OCI-LY1 (cell line): ENCODE measurements around the gene ZNF618.

Experiments
- EZH2 ChIP-seq: fragments of 200-600 bp; sonication (generic), shearing (Covaris generic); IDR thresholded peaks from 2 replicates; pipeline ENCODE4 v1.8.0; 2017; ENCODE audit warnings: borderline replicate concordance, mixed run types, mild to moderate bottlenecking, antibody characterized with exemption, low read length, moderate library complexity, mixed read lengths
- TF ChIP-seq, protein P1 (sequence below): fragments of 200-600 bp; sonication (generic), shearing (Covaris generic); IDR thresholded peaks from 2 replicates; pipeline ENCODE4 v1.5.1; 2017; ENCODE audit warnings: mild to moderate bottlenecking, antibody characterized with exemption, low read length, moderate library complexity, mixed read lengths

DNA sequence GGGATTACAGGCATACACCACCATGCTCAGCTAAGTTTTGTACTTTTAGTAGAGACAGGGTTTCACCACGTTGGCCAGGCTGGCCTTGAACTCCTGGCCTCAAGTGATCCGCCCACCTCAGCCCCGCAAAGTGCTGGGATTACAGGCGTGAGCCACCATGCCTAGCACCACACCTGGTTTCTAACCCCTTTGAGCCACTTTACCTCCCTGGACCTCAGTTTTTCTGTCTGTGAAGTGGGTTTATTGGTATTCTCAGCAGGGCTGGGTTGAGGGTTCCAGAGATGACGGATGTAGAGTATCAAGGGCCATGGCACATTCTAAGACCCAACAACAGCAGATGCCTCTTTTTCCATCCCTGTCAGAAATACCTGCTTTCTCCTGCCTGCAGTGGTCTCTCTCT, 163.4 kb downstream of the ZNF618 start:
- TF ChIP-seq, protein P1, sequence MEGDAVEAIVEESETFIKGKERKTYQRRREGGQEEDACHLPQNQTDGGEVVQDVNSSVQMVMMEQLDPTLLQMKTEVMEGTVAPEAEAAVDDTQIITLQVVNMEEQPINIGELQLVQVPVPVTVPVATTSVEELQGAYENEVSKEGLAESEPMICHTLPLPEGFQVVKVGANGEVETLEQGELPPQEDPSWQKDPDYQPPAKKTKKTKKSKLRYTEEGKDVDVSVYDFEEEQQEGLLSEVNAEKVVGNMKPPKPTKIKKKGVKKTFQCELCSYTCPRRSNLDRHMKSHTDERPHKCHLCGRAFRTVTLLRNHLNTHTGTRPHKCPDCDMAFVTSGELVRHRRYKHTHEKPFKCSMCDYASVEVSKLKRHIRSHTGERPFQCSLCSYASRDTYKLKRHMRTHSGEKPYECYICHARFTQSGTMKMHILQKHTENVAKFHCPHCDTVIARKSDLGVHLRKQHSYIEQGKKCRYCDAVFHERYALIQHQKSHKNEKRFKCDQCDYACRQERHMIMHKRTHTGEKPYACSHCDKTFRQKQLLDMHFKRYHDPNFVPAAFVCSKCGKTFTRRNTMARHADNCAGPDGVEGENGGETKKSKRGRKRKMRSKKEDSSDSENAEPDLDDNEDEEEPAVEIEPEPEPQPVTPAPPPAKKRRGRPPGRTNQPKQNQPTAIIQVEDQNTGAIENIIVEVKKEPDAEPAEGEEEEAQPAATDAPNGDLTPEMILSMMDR, result no peak
- no peak for TF ChIP-seq EZH2
